HEK293 (cell line): Measurements from ENCODE around the gene GNG7.

ENCODE experiments used
- CTCF ChIA-PET: fragments of 350-600 bp; formaldehyde crosslinking; extraction: SDS; loops from one replicate; lab custom pipeline; 2021; ENCODE audit warnings: antibody characterized with exemption; lab: Yijun Ruan, JAX
- POLR2A ChIA-PET: fragments of 300-600 bp; formaldehyde crosslinking; extraction: SDS; loops from one replicate; lab custom pipeline; 2020; ENCODE audit warnings: antibody characterized with exemption, inconsistent platforms; lab: Yijun Ruan, JAX
- H3K27ac ChIP-seq: fragments of 200-500 bp; sonication (Bioruptor generic); 2 replicates; pipeline ENCODE4 v1.5.1; 2014; ENCODE audit warnings: low read depth, low read length, control low read depth, inconsistent platforms; ENCODE audit errors: extremely low read depth
- H3K36me3 ChIP-seq, 2 experiments: fragments of 200-500 bp in 1 of 2; sonication (Bioruptor generic) in 1 of 2; 1 replicate in 1 of 2; 2 replicates in 1 of 2; pipeline ENCODE4 v1.5.1; 2014 to 2017; ENCODE audit warnings: inconsistent platforms in 2 of 2, low read length in 2 of 2; ENCODE audit not compliant: control insufficient read depth in 2 of 2, insufficient read depth in 1 of 2
- H3K4me1 ChIP-seq: fragments of 200-500 bp; sonication (Bioruptor generic); 2 replicates; pipeline ENCODE4 v1.5.1; 2014; ENCODE audit warnings: mild to moderate bottlenecking, low read length, inconsistent platforms; ENCODE audit not compliant: control insufficient read depth, insufficient read depth
- H3K4me3 ChIP-seq: 2 replicates; pipeline ENCODE4 v1.5.1; 2011; ENCODE audit warnings: low read depth, mild to moderate bottlenecking, control low read depth, low read length, moderate library complexity
- H3K9me3 ChIP-seq: fragments of 200-500 bp; sonication (Bioruptor generic); 2 replicates; pipeline ENCODE4 v1.5.1; 2014; ENCODE audit warnings: low read depth, low read length, inconsistent platforms; ENCODE audit not compliant: control insufficient read depth, insufficient read depth
- EGR2 ChIP-seq: fragments of 450-650 bp; formaldehyde crosslinking; IDR thresholded peaks from 2 replicates; pipeline ENCODE4 v1.5.1; 2016; ENCODE audit warnings: low read depth, missing biosample characterization, missing genetic modification characterization
- GLI2 ChIP-seq: fragments of 450-650 bp; formaldehyde crosslinking; IDR thresholded peaks from 2 replicates; pipeline ENCODE4; 2017; ENCODE audit warnings: missing biosample characterization, missing genetic modification characterization, low read depth, borderline replicate concordance
- MEIS1 ChIP-seq: sonication (generic); formaldehyde crosslinking; IDR thresholded peaks from 2 replicates; pipeline ENCODE4 v1.8.1; 2022; ENCODE audit warnings: missing genetic modification reagents, mild to moderate bottlenecking, borderline replicate concordance
- SALL2 ChIP-seq: fragments of 450-650 bp; formaldehyde crosslinking; IDR thresholded peaks from 2 replicates; pipeline ENCODE4 v1.5.0; 2017; ENCODE audit warnings: missing biosample characterization, mild to moderate bottlenecking, missing genetic modification characterization, borderline replicate concordance
- SCRT2 ChIP-seq: fragments of 450-650 bp; formaldehyde crosslinking; IDR thresholded peaks from 2 replicates; pipeline ENCODE4 v1.5.1; 2016; ENCODE audit warnings: missing biosample characterization, missing genetic modification characterization
- TRIM28 ChIP-seq: IDR thresholded peaks from 2 replicates; pipeline ENCODE4 v1.6.1; 2011; ENCODE audit warnings: low read length, control low read depth, borderline replicate concordance
- ZFP37 ChIP-seq: fragments of 450-650 bp; formaldehyde crosslinking; IDR thresholded peaks from 2 replicates; pipeline ENCODE4 v1.5.1; 2016; ENCODE audit warnings: missing biosample characterization, missing genetic modification characterization
- ZFP69B ChIP-seq: fragments of 450-650 bp; formaldehyde crosslinking; IDR thresholded peaks from 2 replicates; pipeline ENCODE4 v1.5.1; 2016; ENCODE audit warnings: missing biosample characterization, missing genetic modification characterization
- ZNF10 ChIP-seq: fragments of 450-650 bp; formaldehyde crosslinking; IDR thresholded peaks from 2 replicates; pipeline ENCODE4 v1.5.1; 2017; ENCODE audit warnings: missing biosample characterization, missing genetic modification characterization
- ZNF121 ChIP-seq: fragments of 450-650 bp; formaldehyde crosslinking; IDR thresholded peaks from 2 replicates; pipeline ENCODE4 v1.5.1; 2016; ENCODE audit warnings: missing biosample characterization, missing genetic modification characterization
- ZNF132 ChIP-seq: fragments of 450-650 bp; formaldehyde crosslinking; IDR thresholded peaks from 2 replicates; pipeline ENCODE4 v1.5.1; 2017; ENCODE audit warnings: missing biosample characterization, missing genetic modification characterization, borderline replicate concordance
- ZNF146 ChIP-seq: fragments of 450-650 bp; formaldehyde crosslinking; IDR thresholded peaks from 2 replicates; pipeline ENCODE4 v1.5.1; 2016; ENCODE audit warnings: missing biosample characterization, missing genetic modification characterization
- ZNF16 ChIP-seq: fragments of 450-650 bp; formaldehyde crosslinking; IDR thresholded peaks from 2 replicates; pipeline ENCODE4 v1.5.1; 2016; ENCODE audit warnings: low read depth, missing biosample characterization, missing genetic modification characterization
- ZNF175 ChIP-seq: fragments of 450-650 bp; formaldehyde crosslinking; IDR thresholded peaks from 2 replicates; pipeline ENCODE4 v1.5.1; 2016; ENCODE audit warnings: missing biosample characterization, missing genetic modification characterization
- ZNF311 ChIP-seq: fragments of 450-650 bp; formaldehyde crosslinking; IDR thresholded peaks from 2 replicates; pipeline ENCODE4 v1.5.1; 2017; ENCODE audit warnings: missing biosample characterization, missing genetic modification characterization, borderline replicate concordance
- ZNF585B ChIP-seq: fragments of 450-650 bp; formaldehyde crosslinking; IDR thresholded peaks from 2 replicates; pipeline ENCODE4 v1.5.1; 2016; ENCODE audit warnings: missing biosample characterization, missing genetic modification characterization
- ZNF677 ChIP-seq: fragments of 450-650 bp; IDR thresholded peaks from 2 replicates; pipeline ENCODE4 v1.5.0; 2018; ENCODE audit warnings: missing biosample characterization, mild to moderate bottlenecking, missing genetic modification characterization, moderate library complexity
- ZSCAN23 ChIP-seq: fragments of 450-650 bp; formaldehyde crosslinking; IDR thresholded peaks from 2 replicates; pipeline ENCODE4 v1.5.1; 2016; ENCODE audit warnings: missing biosample characterization, missing genetic modification characterization
- TF ChIP-seq, protein P1 (sequence below): fragments of 450-650 bp; formaldehyde crosslinking; IDR thresholded peaks from 2 replicates; pipeline ENCODE4 v1.5.1; 2016; ENCODE audit warnings: missing biosample characterization, missing genetic modification characterization
- TF ChIP-seq, protein P2 (sequence below): fragments of 450-650 bp; formaldehyde crosslinking; IDR thresholded peaks from 2 replicates; pipeline ENCODE4 v1.5.1; 2016; ENCODE audit warnings: missing biosample characterization, missing genetic modification characterization
- TF ChIP-seq, protein P3 (sequence below): fragments of 450-650 bp; formaldehyde crosslinking; IDR thresholded peaks from 2 replicates; pipeline ENCODE4 v1.5.0; 2017; ENCODE audit warnings: missing biosample characterization, missing genetic modification characterization, borderline replicate concordance
- TF ChIP-seq, protein P4 (sequence below): sonication (generic); formaldehyde crosslinking; IDR thresholded peaks from 2 replicates; pipeline ENCODE4 v1.8.1; 2022; ENCODE audit warnings: mild to moderate bottlenecking, moderate library complexity, missing genetic modification reagents

The GNG7 gene

DNA sequence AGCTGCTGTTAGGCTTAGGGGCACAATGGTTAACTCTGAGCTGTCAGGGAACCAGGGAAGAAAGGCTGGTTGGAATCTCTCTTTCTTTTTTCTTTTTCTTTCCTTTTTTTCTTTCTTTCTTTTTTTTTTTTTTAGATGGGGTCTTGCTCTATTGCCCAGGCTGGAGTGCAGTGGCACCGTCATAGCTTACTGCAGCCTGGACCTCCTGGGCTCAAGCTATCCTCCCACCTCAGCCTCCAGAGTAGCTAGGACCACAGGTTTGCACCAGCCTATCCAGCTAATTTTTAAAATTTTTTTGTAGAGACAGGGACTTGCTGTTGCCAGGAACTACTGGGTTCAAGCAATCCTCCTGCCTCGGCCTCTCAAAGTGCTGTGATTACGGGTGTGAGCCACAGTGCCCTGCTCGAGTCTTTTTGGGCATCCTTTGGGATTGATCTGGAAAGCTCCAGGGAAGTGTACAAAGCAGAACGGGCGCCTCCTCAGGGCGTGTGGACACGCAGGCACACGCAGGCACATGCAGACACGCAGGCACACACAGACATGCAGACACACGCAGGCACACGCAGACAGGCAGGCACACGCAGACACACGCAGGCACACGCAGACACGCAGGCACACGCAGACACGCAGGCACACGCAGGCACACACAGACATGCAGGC lies 127.4 kb downstream of the GNG7 start:
- H3K36me3 ChIP-seq = no peaks in the 10 kb centered on the region
- no peak for TF ChIP-seq GLI2
- TF ChIP-seq ZNF311 (tag by site-specific recombination) = no peak
- TF ChIP-seq, protein P1, sequence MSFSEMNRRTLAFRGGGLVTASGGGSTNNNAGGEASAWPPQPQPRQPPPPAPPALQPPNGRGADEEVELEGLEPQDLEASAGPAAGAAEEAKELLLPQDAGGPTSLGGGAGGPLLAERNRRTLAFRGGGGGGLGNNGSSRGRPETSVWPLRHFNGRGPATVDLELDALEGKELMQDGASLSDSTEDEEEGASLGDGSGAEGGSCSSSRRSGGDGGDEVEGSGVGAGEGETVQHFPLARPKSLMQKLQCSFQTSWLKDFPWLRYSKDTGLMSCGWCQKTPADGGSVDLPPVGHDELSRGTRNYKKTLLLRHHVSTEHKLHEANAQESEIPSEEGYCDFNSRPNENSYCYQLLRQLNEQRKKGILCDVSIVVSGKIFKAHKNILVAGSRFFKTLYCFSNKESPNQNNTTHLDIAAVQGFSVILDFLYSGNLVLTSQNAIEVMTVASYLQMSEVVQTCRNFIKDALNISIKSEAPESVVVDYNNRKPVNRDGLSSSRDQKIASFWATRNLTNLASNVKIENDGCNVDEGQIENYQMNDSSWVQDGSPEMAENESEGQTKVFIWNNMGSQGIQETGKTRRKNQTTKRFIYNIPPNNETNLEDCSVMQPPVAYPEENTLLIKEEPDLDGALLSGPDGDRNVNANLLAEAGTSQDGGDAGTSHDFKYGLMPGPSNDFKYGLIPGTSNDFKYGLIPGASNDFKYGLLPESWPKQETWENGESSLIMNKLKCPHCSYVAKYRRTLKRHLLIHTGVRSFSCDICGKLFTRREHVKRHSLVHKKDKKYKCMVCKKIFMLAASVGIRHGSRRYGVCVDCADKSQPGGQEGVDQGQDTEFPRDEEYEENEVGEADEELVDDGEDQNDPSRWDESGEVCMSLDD (tag by site-specific recombination) = no peak
- CTCF ChIA-PET = interaction anchor here (0.6 kb wide), 1 partner anchor 99 kb away, joined by 3 read pairs; the partner anchor contains the start of gene GADD45B

DNA sequence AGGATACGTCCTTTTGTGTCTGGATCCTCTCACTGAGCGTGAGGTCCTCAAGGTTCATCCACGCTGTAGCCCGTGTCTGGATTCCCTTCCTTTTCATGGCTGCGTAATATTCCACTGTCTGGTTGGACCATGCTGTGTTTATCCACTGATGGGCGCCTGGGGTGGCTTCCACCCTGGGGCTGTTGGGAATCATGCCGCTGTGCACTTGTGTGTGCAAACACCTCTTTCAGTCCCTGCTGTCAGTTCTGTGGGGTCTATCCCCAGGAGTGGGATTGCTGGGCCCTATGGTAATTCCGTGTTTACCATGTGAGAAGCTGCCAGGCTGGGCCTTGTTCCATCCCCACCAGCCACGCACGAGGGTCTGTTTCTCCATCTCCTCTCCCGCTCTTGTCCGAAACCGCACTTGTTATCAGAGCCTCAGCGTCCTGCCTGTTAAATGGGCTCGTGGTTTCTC lies 128.0 kb downstream of the GNG7 start:
- H3K27ac ChIP-seq = no peak overlapping the region
- TF ChIP-seq ZNF121 (no peak), ZNF146 (tag by site-specific recombination) (peak; percentile 99), ZNF585B (tag by site-specific recombination) (no peak), ZNF677 (tag by site-specific recombination) (no peak)
- TF ChIP-seq, protein P2, sequence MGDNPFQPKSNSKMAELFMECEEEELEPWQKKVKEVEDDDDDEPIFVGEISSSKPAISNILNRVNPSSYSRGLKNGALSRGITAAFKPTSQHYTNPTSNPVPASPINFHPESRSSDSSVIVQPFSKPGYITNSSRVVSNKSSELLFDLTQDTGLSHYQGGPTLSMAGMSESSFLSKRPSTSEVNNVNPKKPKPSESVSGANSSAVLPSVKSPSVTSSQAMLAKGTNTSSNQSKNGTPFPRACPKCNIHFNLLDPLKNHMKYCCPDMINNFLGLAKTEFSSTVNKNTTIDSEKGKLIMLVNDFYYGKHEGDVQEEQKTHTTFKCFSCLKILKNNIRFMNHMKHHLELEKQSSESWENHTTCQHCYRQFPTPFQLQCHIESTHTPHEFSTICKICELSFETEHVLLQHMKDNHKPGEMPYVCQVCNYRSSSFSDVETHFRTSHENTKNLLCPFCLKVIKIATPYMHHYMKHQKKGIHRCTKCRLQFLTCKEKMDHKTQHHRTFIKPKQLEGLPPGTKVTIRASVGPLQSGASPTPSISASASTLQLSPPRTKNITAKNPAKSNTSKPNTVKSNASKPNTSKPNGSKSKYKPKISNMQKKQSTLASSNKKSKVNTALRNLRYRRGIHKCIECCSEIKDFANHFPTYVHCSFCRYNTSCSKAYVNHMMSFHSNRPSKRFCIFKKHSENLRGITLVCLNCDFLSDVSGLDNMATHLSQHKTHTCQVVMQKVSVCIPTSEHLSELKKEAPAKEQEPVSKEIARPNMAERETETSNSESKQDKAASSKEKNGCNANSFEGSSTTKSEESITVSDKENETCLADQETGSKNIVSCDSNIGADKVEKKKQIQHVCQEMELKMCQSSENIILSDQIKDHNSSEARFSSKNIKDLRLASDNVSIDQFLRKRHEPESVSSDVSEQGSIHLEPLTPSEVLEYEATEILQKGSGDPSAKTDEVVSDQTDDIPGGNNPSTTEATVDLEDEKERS (tag by site-specific recombination) = peak; percentile 87
- TF ChIP-seq, protein P3, sequence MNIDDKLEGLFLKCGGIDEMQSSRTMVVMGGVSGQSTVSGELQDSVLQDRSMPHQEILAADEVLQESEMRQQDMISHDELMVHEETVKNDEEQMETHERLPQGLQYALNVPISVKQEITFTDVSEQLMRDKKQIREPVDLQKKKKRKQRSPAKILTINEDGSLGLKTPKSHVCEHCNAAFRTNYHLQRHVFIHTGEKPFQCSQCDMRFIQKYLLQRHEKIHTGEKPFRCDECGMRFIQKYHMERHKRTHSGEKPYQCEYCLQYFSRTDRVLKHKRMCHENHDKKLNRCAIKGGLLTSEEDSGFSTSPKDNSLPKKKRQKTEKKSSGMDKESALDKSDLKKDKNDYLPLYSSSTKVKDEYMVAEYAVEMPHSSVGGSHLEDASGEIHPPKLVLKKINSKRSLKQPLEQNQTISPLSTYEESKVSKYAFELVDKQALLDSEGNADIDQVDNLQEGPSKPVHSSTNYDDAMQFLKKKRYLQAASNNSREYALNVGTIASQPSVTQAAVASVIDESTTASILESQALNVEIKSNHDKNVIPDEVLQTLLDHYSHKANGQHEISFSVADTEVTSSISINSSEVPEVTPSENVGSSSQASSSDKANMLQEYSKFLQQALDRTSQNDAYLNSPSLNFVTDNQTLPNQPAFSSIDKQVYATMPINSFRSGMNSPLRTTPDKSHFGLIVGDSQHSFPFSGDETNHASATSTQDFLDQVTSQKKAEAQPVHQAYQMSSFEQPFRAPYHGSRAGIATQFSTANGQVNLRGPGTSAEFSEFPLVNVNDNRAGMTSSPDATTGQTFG (tag by site-specific recombination) = no peak
- no peaks in the 10 kb centered on the region for H3K9me3 ChIP-seq
- no peaks in the 10 kb centered on the region for H3K36me3 ChIP-seq
- H3K4me1 ChIP-seq = no peaks in the 10 kb centered on the region
- POLR2A ChIA-PET = interaction anchor here (1.4 to 2.9 kb wide), 2 partner anchors 98 kb away, joined by 11 to 12 read pairs; partner anchors contain the start of gene GADD45B
- CTCF ChIA-PET = interaction anchor here (0.6 kb wide), 1 partner anchor 98 kb away, joined by 3 read pairs; the partner anchor contains the start of gene GADD45B
- no peak overlapping the region for H3K4me3 ChIP-seq

More for the DNA sequence above, 127.4 kb downstream of the GNG7 start:
- H3K4me3 ChIP-seq = no peak overlapping the region
- H3K4me1 ChIP-seq = no peaks in the 10 kb centered on the region
- POLR2A ChIA-PET = interaction anchor here (1.4 kb wide), 1 partner anchor 99 kb away, joined by 12 read pairs; the partner anchor contains the start of gene GADD45B
- no peaks in the 10 kb centered on the region for H3K9me3 ChIP-seq
- H3K27ac ChIP-seq = no peak overlapping the region

DNA sequence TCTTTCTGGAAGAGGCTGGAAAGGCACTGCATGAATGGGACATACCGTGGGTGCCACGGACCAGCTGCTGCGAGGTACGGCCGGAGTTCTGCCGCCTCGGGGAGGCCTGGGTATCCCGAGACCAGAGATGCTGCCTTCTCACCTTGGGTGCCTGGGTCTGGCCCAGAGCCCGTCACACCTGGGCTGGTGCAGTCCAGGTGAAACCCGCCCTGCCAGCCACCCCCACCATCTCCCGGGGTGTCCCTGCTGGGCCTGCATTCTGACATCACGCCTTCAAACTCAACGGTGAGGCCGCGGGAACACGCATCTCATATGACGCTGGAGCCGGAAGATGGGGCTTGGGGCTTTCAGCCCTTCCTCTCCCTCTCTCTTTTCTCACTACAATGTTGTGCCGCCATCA lies 128.6 kb downstream of the GNG7 start:
- ChIA-PET CTCF (no interaction called here), POLR2A (interaction anchor here (2.9 kb wide), 1 partner anchor 98 kb away, joined by 11 read pairs; the partner anchor contains the start of gene GADD45B)
- Histone ChIP-seq H3K9me3 (no peaks in the 10 kb centered on the region), H3K4me1 (no peaks in the 10 kb centered on the region), H3K36me3 (no peaks in the 10 kb centered on the region), H3K27ac (no peak overlapping the region), H3K4me3 (no peak overlapping the region)
- TF ChIP-seq SCRT2 (tag by site-specific recombination) (no peak), ZFP69B (no peak), ZNF16 (tag by site-specific recombination) (no peak), ZNF175 (tag by site-specific recombination) (no peak), TRIM28 (no peak), ZSCAN23 (tag by site-specific recombination) (no peak), ZNF132 (no peak), SALL2 (tag by site-specific recombination) (no peak), MEIS1 (CRISPR knock-in tag) (no peak), ZNF10 (tag by site-specific recombination) (no peak), EGR2 (tag by site-specific recombination) (no peak), ZFP37 (tag by site-specific recombination) (no peak)
- TF ChIP-seq, protein P4, sequence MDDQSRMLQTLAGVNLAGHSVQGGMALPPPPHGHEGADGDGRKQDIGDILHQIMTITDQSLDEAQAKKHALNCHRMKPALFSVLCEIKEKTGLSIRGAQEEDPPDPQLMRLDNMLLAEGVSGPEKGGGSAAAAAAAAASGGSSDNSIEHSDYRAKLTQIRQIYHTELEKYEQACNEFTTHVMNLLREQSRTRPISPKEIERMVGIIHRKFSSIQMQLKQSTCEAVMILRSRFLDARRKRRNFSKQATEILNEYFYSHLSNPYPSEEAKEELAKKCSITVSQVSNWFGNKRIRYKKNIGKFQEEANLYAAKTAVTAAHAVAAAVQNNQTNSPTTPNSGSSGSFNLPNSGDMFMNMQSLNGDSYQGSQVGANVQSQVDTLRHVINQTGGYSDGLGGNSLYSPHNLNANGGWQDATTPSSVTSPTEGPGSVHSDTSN = no peak
